SK-MEL-5 (cell line): ENCODE results near the gene VAV1. TPM values are rescaled to one million over a fixed set of nuclear protein-coding genes. Genes with fewer than 3 reads are reported as not detected.

Experiments
- DNase-seq: peaks from one replicate; pipeline ENCODE4 v3.0.0-alpha.2; 2016; ENCODE audit warnings: low read depth, low spot score
- in situ Hi-C: cut with HindIII; loops from 2 replicates; pipeline ENCODE4 v1.10.0; 2016; ENCODE audit warnings: low sequenced_read_pairs, high pct_unique_total_duplicates, low pct_unique_long_range_greater_than_20kb
- polyA plus RNA-seq, 2 experiments: library from polyadenylated mRNA; depleted of rRNA; stranded (reverse); fragments of >200 nt; gene quantifications; 2 replicates each; pipeline ENCODE4 v1.2.3, GENCODE V29; 2015
- total RNA-seq: library from RNA; depleted of rRNA; stranded (reverse); fragments of >200 nt; shearing (Covaris generic); gene quantifications from 2 replicates; pipeline ENCODE4 v1.2.3, GENCODE V29; 2014; rRNA removed

The VAV1 gene
- total RNA-seq, result not detected in 2 replicates
- polyA plus RNA-seq (2015; cell fraction: cytosol; rRNA removed), result not detected in 2 replicates
- polyA plus RNA-seq (2015; cell fraction: nucleus; rRNA removed), result not detected in 2 replicates

- DNase-seq, result no peak
- in situ Hi-C loops, result no loop called here
Measured at GRCh38 chr19:6772028-6772865, at the start of gene VAV1. TSS of gene VAV1 (plus strand) at chr19:6772708. CDS start at chr19:6772808, 100 bp downstream.

GRCh38 chr19:6723108-6723618, 49.3 kb upstream of the VAV1 start:
- in situ Hi-C loops, result no loop called here
- DNase-seq, result peak; percentile 49

GRCh38 chr19:6723738-6724137, 48.8 kb upstream of the VAV1 start:
- in situ Hi-C loops, result no loop called here
- DNase-seq, result no peak

DNA sequence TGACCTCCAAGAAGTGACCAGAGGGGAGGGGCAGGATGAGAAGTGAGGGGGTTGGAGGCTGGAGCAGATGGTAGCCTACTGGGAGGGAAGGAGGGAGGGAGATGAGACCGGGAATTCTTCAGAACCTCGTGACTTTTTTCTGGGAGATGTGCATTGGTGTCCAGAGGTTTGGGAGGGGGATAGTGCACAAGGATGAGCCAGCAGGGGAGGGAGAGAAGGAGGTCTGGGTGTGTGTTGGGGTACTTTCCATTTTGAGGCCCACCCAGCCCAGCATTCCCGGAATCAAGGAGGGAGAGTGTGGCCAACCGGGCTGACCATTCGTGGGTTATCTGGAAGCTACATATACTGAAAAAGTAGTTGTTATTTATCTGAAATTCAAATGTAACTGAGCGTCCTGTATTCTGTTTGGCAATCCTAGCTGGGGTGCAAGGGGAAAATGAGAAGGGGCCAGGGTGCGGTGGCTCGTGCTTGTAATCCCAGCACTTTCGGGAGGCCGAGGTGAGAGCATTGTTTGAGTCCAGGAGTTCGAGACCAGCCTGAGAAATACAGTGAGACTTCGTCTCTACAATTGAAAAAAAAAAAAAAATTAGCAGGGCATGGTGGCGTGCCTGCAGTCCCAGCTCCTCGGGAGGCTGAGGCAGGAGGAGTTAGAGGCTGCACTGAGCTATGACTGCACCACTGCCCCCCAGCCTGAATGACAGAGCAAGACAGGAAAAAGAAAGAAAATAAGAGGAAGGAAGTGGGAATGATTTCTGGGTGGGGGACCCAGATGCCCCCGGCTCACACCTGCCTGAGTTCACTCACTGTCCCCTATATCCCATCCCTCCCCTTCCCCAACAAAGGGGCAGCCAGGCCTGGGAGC, 47.6 kb upstream of the VAV1 start:
- in situ Hi-C loops, result no loop called here
- no peak for DNase-seq

DNA sequence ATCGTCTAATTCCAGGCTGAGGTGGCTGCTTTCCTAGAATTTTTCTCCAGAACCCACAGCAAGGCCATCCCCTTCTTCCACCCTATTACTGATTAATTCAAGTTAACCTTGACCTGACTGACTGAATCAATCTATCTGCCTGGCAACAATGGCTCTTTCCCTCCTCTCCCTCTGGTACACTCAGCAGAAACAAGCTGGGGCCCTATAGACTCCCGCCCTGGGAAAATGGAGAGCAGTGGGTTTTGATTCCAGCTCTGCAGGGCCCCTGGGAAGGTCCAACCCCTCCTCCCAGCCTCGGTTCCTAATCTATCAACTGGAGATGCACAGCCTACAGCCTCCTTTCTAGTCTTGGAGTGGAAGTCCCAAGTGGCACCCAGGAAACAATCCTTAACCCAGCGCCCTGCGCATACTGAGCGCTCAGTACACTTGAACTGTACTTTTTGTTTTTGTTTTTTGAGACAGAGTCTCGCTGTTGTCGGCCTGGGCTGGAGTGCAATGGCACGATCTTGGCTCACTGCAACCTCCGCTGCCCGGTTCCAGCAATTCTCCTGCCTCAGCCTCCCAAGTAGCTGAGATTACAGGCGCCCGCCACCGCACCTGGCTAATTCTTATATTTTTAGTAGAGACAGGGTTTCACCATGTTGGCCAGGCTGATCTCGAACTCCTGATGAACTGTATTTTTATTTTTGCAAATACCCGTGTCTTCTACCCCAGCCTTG, 46.8 kb upstream of the VAV1 start:
- no peak for DNase-seq
- in situ Hi-C loops, result no loop called here

- in situ Hi-C loops, result no loop called here
- DNase-seq, result no peak
Measured at GRCh38 chr19:6728346-6728745, 44.2 kb upstream of the VAV1 start.

DNA sequence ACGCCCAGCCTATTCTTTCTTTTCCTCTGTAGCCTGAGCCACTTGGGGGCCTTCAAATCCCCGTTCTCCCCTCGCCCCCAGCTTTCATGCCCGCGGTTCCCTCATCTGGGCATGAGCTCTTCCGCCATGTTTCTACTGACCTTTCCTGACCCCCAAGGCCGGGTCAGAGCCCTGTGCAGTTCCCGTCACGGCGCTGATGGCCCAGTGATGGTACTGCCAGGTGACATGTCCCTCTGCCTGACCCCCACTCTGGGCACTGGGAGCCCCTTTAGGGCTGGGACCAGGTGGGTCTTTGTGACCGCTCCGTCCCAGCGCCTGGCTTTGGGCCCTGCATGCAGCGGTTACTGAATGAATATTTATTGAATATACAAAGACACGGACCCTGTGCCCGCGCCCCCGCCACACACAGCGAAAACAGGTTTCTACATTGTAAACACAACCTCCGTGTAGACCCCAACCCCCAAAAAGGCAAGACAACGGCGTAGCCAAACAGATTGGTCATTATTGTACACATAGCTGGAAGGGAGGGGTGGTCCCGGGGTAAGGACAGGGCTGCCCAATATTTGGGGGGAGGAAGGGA, 42.8 kb upstream of the VAV1 start:
- DNase-seq, result no peak
- in situ Hi-C loops, result no loop called here

DNA sequence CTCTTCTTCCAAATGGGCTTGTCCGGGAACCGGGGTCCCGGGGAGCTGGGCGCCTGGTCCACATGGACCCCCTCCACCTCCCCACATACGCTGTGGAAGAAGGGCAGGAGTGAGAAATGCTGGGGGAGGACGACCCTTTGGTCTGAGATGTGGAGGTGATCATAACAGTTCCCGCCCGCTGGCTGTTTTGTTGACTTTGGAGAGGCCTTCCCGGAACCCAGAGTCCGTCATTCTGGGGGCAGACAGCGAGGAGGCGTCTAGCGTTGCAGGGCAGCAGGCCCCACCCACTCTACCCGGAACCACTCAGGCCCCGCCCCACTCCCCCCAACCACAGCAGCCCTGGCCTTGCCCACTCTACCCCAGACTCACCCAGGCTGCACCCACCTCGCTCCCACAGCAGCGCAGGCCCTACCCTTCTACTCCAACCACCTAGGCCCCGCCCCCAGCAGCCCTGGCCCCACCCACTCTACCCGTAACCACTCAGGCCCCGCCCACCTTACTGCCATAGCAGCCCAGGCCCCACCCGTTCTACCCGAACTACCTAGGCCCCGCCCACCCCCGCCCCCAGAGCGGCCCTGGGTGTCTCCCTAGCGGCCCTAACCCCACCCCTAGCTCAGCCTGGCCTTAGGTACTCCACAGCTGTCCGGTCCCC, 42.2 kb upstream of the VAV1 start:
- peak; percentile 34 for DNase-seq
- in situ Hi-C loops, result no loop called here

- in situ Hi-C loops, result no loop called here
- no peak for DNase-seq
Measured at GRCh38 chr19:6730941-6731670, 41.4 kb upstream of the VAV1 start.

DNA sequence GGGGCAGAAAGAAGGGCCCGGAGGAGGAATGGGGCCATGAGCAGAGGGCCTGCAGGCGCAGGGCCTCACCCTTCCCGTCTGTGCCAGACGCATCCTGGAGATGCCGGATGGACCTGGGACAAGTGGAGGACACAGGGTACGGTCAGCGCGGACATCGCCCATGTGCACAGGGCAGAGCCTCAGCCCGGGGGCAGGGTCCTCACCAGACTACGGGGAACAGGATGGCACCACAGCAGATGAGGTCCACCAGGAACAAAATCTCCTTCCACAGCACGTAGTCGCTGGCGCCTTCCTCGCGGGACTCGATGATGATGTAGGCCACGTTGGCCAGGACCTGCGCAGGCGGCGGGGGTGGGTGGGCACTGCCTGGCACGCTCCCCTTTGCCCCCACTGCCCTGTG, 40.7 kb upstream of the VAV1 start:
- no peak for DNase-seq
- in situ Hi-C loops, result no loop called here

GRCh38 chr19:6732803-6733337, 39.6 kb upstream of the VAV1 start:
- in situ Hi-C loops, result no loop called here
- DNase-seq, result no peak

- in situ Hi-C loops, result no loop called here
- no peak for DNase-seq
Measured at GRCh38 chr19:6733338-6734095, 39.0 kb upstream of the VAV1 start.

GRCh38 chr19:6734096-6734696, 38.3 kb upstream of the VAV1 start:
- in situ Hi-C loops, result no loop called here
- no peak for DNase-seq

GRCh38 chr19:6735181-6735911, 37.2 kb upstream of the VAV1 start:
- in situ Hi-C loops, result no loop called here
- no peak for DNase-seq
